H1 (cell line): ENCODE results near the gene ATP6V1C2. TPM values are rescaled to one million over a fixed set of nuclear protein-coding genes. Genes with fewer than 3 reads are reported as not detected.

Experiments
- CTCF ChIA-PET: fragments of 300-600 bp; sonication (Branson Sonifier 250); formaldehyde crosslinking; loops from one replicate; lab custom pipeline; 2021; ENCODE audit not compliant: partially characterized antibody; lab: Charles Lee
- POLR2A ChIA-PET: fragments of 300-600 bp; sonication (Branson Sonifier 250); formaldehyde crosslinking; loops from one replicate; lab custom pipeline; 2021; ENCODE audit warnings: inconsistent platforms; ENCODE audit not compliant: partially characterized antibody; lab: Charles Lee
- DNase-seq, 2 experiments: peaks; one replicate each; pipeline versions ENCODE4 v3.0.0 to v3.0.0-alpha.2; 2010 to 2022; ENCODE audit warnings: low spot score in 2 of 2, low read depth in 1 of 2, mixed read lengths in 1 of 2
- FAIRE-seq: peaks from 2 replicates; lab custom pipeline; 2011; peaks lifted over from hg19 to GRCh38; lab: Jason Lieb, UNC
- H2AFZ ChIP-seq: 2 replicates; pipeline ENCODE4 v1.8.1; 2012; ENCODE audit warnings: low read length, inconsistent platforms
- H2AK5ac ChIP-seq: 2 replicates; pipeline ENCODE4 v1.6.1; 2013; ENCODE audit warnings: low read depth, low read length
- H2BK120ac ChIP-seq: replicated peaks from 2 replicates; pipeline ENCODE3; 2013; ENCODE audit warnings: low read depth, low read length, inconsistent platforms
- H2BK12ac ChIP-seq: 2 replicates; pipeline ENCODE4 v1.6.1; 2013; ENCODE audit warnings: low read depth, low read length
- H2BK15ac ChIP-seq: 2 replicates; pipeline ENCODE4 v1.6.1; 2013; ENCODE audit warnings: low read length
- H2BK20ac ChIP-seq: 2 replicates; pipeline ENCODE4 v1.6.1; 2013; ENCODE audit warnings: low read length
- H2BK5ac ChIP-seq: 2 replicates; pipeline ENCODE4 v1.6.1; 2013; ENCODE audit warnings: low read depth, low read length
- H3K14ac ChIP-seq: 2 replicates; pipeline ENCODE4 v1.6.1; 2013; ENCODE audit warnings: inconsistent platforms; ENCODE audit not compliant: insufficient read length
- H3K18ac ChIP-seq: 2 replicates; pipeline ENCODE4 v1.6.1; 2013; ENCODE audit warnings: low read length; ENCODE audit errors: extremely low read depth
- H3K23ac ChIP-seq: 2 replicates; pipeline ENCODE4 v1.6.1; 2013; ENCODE audit warnings: inconsistent platforms; ENCODE audit not compliant: insufficient read length
- H3K23me2 ChIP-seq: 2 replicates; pipeline ENCODE4 v1.6.1; 2013; ENCODE audit warnings: low read depth, low read length
- H3K27ac ChIP-seq: 2 replicates; pipeline ENCODE4 v1.6.1; 2011; ENCODE audit warnings: low read depth, low read length, inconsistent platforms
- H3K27me3 ChIP-seq, 4 experiments: replicated peaks in 1 of 4; 1 replicate in 1 of 4; 2 replicates in 3 of 4; pipeline versions ENCODE4 v1.6.1 to v1.8.1; 2011 to 2013; ENCODE audit warnings: low read length in 3 of 4, mild to moderate bottlenecking in 3 of 4, inconsistent platforms in 2 of 4, mixed read lengths in 2 of 4, moderate library complexity in 1 of 4; ENCODE audit not compliant: control insufficient read depth in 3 of 4, insufficient read depth in 3 of 4; ENCODE audit errors: extremely low read depth in 1 of 4
- H3K36me3 ChIP-seq, 4 experiments: 2 replicates each; pipeline versions ENCODE4 v1.6.1 to v1.8.1; 2011 to 2013; ENCODE audit warnings: mild to moderate bottlenecking in 4 of 4, low read length in 3 of 4, moderate library complexity in 2 of 4, control low read depth in 1 of 4, inconsistent platforms in 1 of 4; ENCODE audit not compliant: insufficient read depth in 4 of 4, control insufficient read depth in 2 of 4
- H3K4ac ChIP-seq: replicated peaks from 2 replicates; pipeline ENCODE3; 2013; ENCODE audit warnings: low read length, low read depth, mixed read lengths, inconsistent platforms; ENCODE audit not compliant: insufficient read length
- H3K4me1 ChIP-seq, 4 experiments: replicated peaks in 1 of 4; 1 replicate in 1 of 4; 2 replicates in 3 of 4; pipeline versions ENCODE4 v1.6.1 to v1.8.1; 2011 to 2013; ENCODE audit warnings: low read length in 3 of 4, inconsistent platforms in 2 of 4, mixed read lengths in 1 of 4; ENCODE audit not compliant: insufficient read depth in 4 of 4, control insufficient read depth in 3 of 4
- H3K4me2 ChIP-seq, 2 experiments: 2 replicates each; pipeline versions ENCODE4 v1.6.1 to v1.8.1; 2011 to 2013; ENCODE audit warnings: low read depth in 2 of 2, low read length in 2 of 2, control low read depth in 1 of 2, inconsistent platforms in 1 of 2, mild to moderate bottlenecking in 1 of 2; ENCODE audit not compliant: insufficient read depth in 1 of 2
- H3K4me3 ChIP-seq, 4 experiments: fragments of 200-600, 300-600 bp in 1 of 4; sonication (generic), shearing (Covaris generic), sonication (Bioruptor Twin) in 1 of 4; 2 replicates each; pipeline versions ENCODE4 v1.5.1 to v1.8.1; 2011 to 2016; ENCODE audit warnings: low read length in 4 of 4, low read depth in 3 of 4, control low read depth in 2 of 4, inconsistent platforms in 2 of 4, mild to moderate bottlenecking in 2 of 4, mixed read lengths in 1 of 4, moderate library complexity in 1 of 4; ENCODE audit not compliant: insufficient read depth in 2 of 4; ENCODE audit errors: extremely low read depth in 1 of 4
- H3K56ac ChIP-seq: replicated peaks from 2 replicates; pipeline ENCODE3; 2013; ENCODE audit warnings: low read depth, mild to moderate bottlenecking, mixed read lengths, low read length, inconsistent platforms; ENCODE audit not compliant: insufficient read length
- H3K79me1 ChIP-seq: 2 replicates; pipeline ENCODE4 v1.6.1; 2013; ENCODE audit warnings: low read depth, low read length, control low read depth
- H3K79me2 ChIP-seq, 2 experiments: 2 replicates each; pipeline versions ENCODE4 v1.6.1 to v1.8.1; 2012 to 2013; ENCODE audit warnings: low read length in 2 of 2, mild to moderate bottlenecking in 2 of 2, inconsistent platforms in 1 of 2; ENCODE audit not compliant: insufficient read depth in 2 of 2, control insufficient read depth in 1 of 2
- H3K9ac ChIP-seq, 4 experiments: replicated peaks in 1 of 4; 1 replicate in 1 of 4; 2 replicates in 3 of 4; pipeline versions ENCODE4 v1.6.1 to v1.8.1; 2011 to 2013; ENCODE audit warnings: low read depth in 3 of 4, low read length in 3 of 4, control low read depth in 2 of 4, mild to moderate bottlenecking in 2 of 4, moderate library complexity in 2 of 4, inconsistent platforms in 1 of 4; ENCODE audit errors: extremely low read depth in 1 of 4
- H3K9me3 ChIP-seq, 2 experiments: 2 replicates each; pipeline versions ENCODE4 v1.6.1 to v1.8.1; 2012 to 2013; ENCODE audit warnings: mild to moderate bottlenecking in 2 of 2, moderate library complexity in 2 of 2, control low read depth in 1 of 2, inconsistent platforms in 1 of 2, low read depth in 1 of 2, low read length in 1 of 2, mixed read lengths in 1 of 2; ENCODE audit not compliant: insufficient read depth in 2 of 2
- H4K20me1 ChIP-seq, 2 experiments: replicated peaks in 1 of 2; 2 replicates each; pipeline versions ENCODE3 to v1.8.1; 2011 to 2013; ENCODE audit warnings: inconsistent platforms in 2 of 2, low read length in 2 of 2, mild to moderate bottlenecking in 1 of 2; ENCODE audit not compliant: insufficient read depth in 2 of 2, control insufficient read depth in 1 of 2
- H4K5ac ChIP-seq: 2 replicates; pipeline ENCODE4 v1.6.1; 2013; ENCODE audit warnings: low read length, low read depth, mixed read lengths, inconsistent platforms; ENCODE audit not compliant: insufficient read length
- H4K8ac ChIP-seq: 2 replicates; pipeline ENCODE4 v1.8.0; 2013; ENCODE audit warnings: mild to moderate bottlenecking, moderate library complexity, low read length, inconsistent platforms; ENCODE audit not compliant: insufficient read depth; ENCODE audit errors: extremely low read depth
- H4K91ac ChIP-seq: replicated peaks from 2 replicates; pipeline ENCODE3; 2013; ENCODE audit warnings: low read length, mixed read lengths, inconsistent platforms; ENCODE audit not compliant: insufficient read length
- RNF2 ChIP-seq: fragments of 200-900, 300-1000 bp; sonication (generic); IDR thresholded peaks from 2 replicates; pipeline ENCODE4 v1.7.1; 2016; ENCODE audit warnings: borderline replicate concordance, low read depth, mild to moderate bottlenecking, antibody characterized with exemption, low read length; ENCODE audit not compliant: poor library complexity, severe bottlenecking; ENCODE audit errors: missing control alignments
- WGBS, 2 experiments: shearing (Covaris generic) in 1 of 2; methylation state at CpG; one replicate each; pipeline versions ENCODE4 v1.1.6 to v1.1.7; 2013 to 2015; ENCODE audit warnings: low lambda C conversion rate in 2 of 2, mixed read lengths in 2 of 2, inconsistent platforms in 1 of 2, low coverage in 1 of 2, missing lambda C conversion rate in 1 of 2; ENCODE audit not compliant: insufficient replicate concordance in 2 of 2, insufficient coverage in 1 of 2, insufficient read length in 1 of 2; ENCODE audit errors: extremely low coverage in 1 of 2, missing lambda C conversion rate in 1 of 2; 5-methylcytosine and 5-hydroxymethylcytosine counted together
- polyA plus RNA-seq, 7 experiments: library from polyadenylated mRNA; depleted of rRNA in 3 of 7; stranded (reverse) in 5 of 7; unstranded in 2 of 7; fragments of >200 nt in 5 of 7; fragments of 200-250 nt in 2 of 7; gene quantifications; 1 replicate in 5 of 7; 2 replicates in 1 of 7; 4 replicates in 1 of 7; pipeline versions ENCODE4 v1.2.1 to v1.2.3, GENCODE V29; 2011 to 2013; ENCODE audit warnings: missing spikeins in 2 of 7, mixed read lengths in 2 of 7
- total RNA-seq: library from RNA; stranded (reverse); fragmentation: NEBNext Ultra II Directional; extraction: Animal tissue kit (Norgen Biotek cat#: 25700); gene quantifications from 2 replicates; pipeline ENCODE4 v1.2.1, GENCODE V29; 2021

The ATP6V1C2 gene
- total and polyA plus RNA-seq, 2 of the 8 experiments (the other 6 are each of a cell fraction or from before 2014, with no cell fraction given): 0.29 to 0.74 TPM

DNA sequence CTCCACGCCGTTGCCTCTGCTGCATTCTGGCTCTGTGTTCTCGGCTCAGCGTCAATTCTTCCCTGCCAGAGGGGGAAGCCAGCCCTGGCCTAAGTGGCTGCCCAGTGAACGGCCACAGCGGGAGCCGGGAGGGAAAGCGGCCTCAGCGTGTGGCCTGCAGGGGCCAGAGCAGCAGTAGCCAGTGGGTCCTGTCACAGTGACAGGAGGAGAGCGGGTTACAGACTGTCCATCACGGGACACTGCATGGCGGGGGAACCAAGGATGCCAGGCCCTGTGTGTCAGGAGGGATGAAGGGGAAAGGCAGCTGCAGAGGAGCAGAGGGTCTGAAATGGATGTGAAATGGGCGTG is 51.4 kb downstream of the ATP6V1C2 start:
- FAIRE-seq (no peak), DNase-seq (no peak)
- H4K8ac ChIP-seq: peak overlapping the region; percentile 2; the same call in 1 of the 2 replicates
- 85% methylated on average over 13 of the region's 13 CpGs; no CpG with 5 or more reads in 1 of the 2 experiments for WGBS, 2 experiments
- no peak overlapping the region; a peak in 1 of 7 replicates for H3K9ac ChIP-seq
- peaks cover 0 to 2% (median 0%) of the 10 kb centered on the region in 4 experiments; a peak in 1 of 8 replicates for H3K36me3 ChIP-seq
- H3K18ac ChIP-seq: no peak overlapping the region
- no peak overlapping the region for H2BK20ac ChIP-seq
- no peaks in the 10 kb centered on the region; the same call in 1 of the 2 replicates for H3K79me1 ChIP-seq
- TF ChIP-seq RNF2: no peak
- H3K4me2 ChIP-seq: no peak overlapping the region
- POLR2A ChIA-PET: no interaction called here
- no peak overlapping the region for H3K14ac ChIP-seq
- no peak overlapping the region for H2BK5ac ChIP-seq
- H4K5ac ChIP-seq: no peak overlapping the region
- H4K20me1 ChIP-seq: peaks cover 2 to 3% of the 10 kb centered on the region in 2 experiments
- no peaks in the 10 kb centered on the region for H3K23me2 ChIP-seq
- no peak overlapping the region for H2BK15ac ChIP-seq
- no peak overlapping the region for H2BK120ac ChIP-seq
- no peak overlapping the region for H3K4ac ChIP-seq
- no peaks in the 10 kb centered on the region for H3K79me2 ChIP-seq
- H3K23ac ChIP-seq: no peak overlapping the region
- no peak overlapping the region for H4K91ac ChIP-seq
- no peak overlapping the region for H3K27ac ChIP-seq
- H2BK12ac ChIP-seq: no peak overlapping the region
- CTCF ChIA-PET: interaction anchor here (0.8 to 1.4 kb wide), 2 partner anchors 18 to 64 kb away, joined by 3 to 5 read pairs; no protein-coding TSS in a partner anchor
- peaks cover 0 to 7% (median 2%) of the 10 kb centered on the region in 4 experiments; a peak in 3 of 7 replicates for H3K4me1 ChIP-seq
- no peak overlapping the region for H3K56ac ChIP-seq
- H3K27me3 ChIP-seq: no peaks in the 10 kb centered on the region
- H3K9me3 ChIP-seq: no peaks in the 10 kb centered on the region
- no peak overlapping the region for H2AFZ ChIP-seq
- H2AK5ac ChIP-seq: no peak overlapping the region
- H3K4me3 ChIP-seq: no peak overlapping the region
